GM18907 (cell line): ENCODE measurements around the gene CPSF4L.
"Not testable (repeated sequence)": the region's sequence is repeated elsewhere in the genome, so short reads cannot be mapped to it uniquely, and the experiment has no call there.

ENCODE experiments used
- ATAC-seq: cut with Tn5 transposase; IDR thresholded peaks from one replicate; pipeline ENCODE4 v1.9.1; 2021; ENCODE audit warnings: mild to moderate bottlenecking, moderate library complexity; ENCODE audit not compliant: unreplicated experiment

Gene CPSF4L

GRCh38 chr17:73261617-73261951, at the start of gene CPSF4L:
Gene CPSF4L (minus strand): TSS chr17:73261880. CDS start chr17:73261818, 62 bp downstream.
- ATAC-seq, result no peak

GRCh38 chr17:73311428-73311780, 49.7 kb upstream of the CPSF4L start:
- ATAC-seq, result peak; percentile 27

GRCh38 chr17:73309727-73310596, 48.3 kb upstream of the CPSF4L start:
- ATAC-seq, result no peak

- not testable (repeated sequence) for ATAC-seq
Measured at GRCh38 chr17:73308959-73309358, 47.3 kb upstream of the CPSF4L start.

- ATAC-seq, result no peak
Measured at GRCh38 chr17:73308017-73308823, 46.5 kb upstream of the CPSF4L start.

DNA sequence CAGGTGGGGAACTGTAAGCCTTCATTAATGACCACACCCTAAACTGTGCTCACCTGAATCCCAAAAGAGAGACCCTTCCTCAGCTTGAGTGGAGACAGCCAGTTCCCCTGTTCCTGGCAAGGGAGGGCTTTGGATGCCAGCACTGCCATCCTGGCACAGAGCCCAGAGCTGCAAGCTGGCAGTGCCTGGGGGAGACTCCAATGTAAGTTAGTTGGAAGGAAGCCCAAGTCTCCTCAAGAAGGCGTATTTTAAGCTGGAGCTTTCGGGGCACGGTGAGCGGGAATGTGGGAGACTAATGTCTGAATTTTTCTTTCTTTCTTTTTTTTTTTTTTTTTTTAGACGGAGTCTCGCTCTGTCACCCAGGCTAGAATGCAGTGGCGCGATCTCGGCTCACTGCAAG, 45.5 kb upstream of the CPSF4L start:
- no peak for ATAC-seq

GRCh38 chr17:73305845-73306836, 44.5 kb upstream of the CPSF4L start:
- ATAC-seq, result no peak

DNA sequence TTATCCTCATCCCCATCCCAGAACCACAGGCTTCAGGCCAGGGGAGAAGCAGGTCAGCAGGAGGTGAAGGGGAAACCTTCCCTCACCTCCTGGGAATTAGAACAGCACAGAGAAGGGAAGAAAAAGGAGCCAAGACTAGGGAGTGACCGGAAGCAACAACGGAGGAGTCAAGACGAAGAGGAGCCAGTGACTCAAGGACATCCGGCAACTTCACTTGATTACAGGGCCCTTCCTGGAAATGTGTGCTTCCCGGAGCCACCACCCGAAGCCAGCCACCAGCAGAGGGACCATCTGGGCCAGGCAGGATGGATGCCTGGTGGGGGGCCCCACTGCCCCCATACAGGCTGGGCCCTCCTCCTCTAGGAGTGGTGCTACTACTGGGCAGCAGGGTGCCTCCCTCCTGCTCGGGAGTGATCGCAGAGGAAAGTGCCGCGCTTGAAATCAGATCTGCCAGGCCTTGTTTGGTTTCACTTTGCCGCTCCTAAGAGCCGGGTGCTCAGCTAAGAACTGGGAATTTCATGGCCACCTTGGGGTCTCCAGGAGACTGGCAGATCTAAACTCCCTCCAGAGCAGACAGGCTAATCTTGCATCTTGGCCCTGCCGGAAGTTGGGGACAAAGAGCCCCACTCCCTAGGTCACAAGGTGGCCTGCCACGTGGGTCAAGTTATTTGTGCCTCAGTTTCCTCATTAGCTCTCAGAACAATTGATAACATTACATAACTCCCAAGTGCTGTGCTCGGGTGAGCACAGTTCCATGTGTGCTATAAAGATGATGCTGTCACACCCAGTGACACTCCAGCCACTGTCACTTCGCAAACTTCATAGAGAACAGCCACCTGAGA, 43.5 kb upstream of the CPSF4L start:
- ATAC-seq, result no peak

- ATAC-seq, result no peak
Measured at GRCh38 chr17:73304438-73304837, 42.8 kb upstream of the CPSF4L start.

DNA sequence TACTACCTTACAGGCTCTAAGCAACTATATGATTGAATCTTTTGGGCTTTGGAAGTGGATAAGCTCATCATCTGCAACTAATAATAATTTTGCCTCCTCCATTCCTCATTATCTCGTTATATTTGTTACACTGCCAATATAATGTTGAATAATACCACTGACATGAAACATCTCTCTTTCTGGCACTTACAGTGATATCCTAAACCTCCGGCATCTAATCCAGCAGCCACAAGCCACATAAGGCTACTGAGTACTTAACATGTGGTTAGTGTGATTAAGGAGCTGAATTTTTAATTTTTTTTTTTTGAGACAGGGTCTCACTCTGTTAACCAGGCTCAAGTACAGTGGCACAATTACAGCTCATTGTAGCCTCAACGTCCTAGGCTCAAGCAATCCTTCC, 40.5 kb upstream of the CPSF4L start:
- ATAC-seq, result no peak

GRCh38 chr17:73301369-73301768, 39.7 kb upstream of the CPSF4L start:
- no peak for ATAC-seq

DNA sequence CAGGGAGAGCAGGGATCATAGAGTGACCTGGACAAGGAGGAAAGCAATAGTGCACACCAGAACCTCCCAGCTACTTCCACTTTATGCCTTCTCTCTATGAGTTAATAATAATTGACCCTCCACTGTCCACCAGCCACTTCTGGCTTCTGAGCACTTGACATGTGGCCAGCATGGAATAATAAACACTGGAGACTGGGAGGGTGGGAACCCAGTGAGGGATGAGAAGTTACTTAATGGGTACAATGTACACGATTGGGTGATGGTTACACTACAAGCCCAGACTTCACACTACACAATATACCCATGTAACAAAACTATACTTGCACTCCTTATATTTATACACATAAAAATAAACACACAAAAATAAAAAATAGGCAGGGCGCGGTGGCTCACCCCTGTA, 38.7 kb upstream of the CPSF4L start:
- ATAC-seq, result no peak

- ATAC-seq, result no peak
Measured at GRCh38 chr17:73297934-73298861, 36.5 kb upstream of the CPSF4L start.

GRCh38 chr17:73293480-73293911, 31.8 kb upstream of the CPSF4L start:
- no peak for ATAC-seq

- no peak for ATAC-seq
Measured at GRCh38 chr17:73293031-73293430, 31.4 kb upstream of the CPSF4L start.

DNA sequence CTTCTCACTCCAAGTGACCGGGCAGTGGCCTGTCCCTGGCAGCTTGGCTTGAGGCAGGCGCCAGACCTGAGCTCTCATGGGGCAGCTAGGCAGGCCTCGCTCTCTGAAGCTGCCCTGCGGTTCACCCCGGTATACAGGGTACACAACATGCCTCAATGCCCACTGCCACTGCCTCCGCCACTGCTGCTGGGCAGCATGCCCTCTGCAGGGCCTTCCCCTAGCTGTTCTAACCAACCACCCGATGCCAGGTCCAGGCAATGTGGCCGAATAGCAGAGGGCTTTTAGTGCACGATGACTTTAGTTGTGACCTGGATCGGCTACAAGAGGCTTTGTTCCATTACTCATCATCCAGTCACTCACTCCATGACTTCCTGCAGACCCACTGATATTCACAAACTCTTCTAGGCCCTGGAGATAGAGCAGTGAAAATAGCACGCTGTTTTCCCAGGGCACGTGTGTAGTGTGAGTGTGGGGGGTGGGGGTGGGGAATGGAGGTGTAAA, 30.4 kb upstream of the CPSF4L start:
- no peak for ATAC-seq

DNA sequence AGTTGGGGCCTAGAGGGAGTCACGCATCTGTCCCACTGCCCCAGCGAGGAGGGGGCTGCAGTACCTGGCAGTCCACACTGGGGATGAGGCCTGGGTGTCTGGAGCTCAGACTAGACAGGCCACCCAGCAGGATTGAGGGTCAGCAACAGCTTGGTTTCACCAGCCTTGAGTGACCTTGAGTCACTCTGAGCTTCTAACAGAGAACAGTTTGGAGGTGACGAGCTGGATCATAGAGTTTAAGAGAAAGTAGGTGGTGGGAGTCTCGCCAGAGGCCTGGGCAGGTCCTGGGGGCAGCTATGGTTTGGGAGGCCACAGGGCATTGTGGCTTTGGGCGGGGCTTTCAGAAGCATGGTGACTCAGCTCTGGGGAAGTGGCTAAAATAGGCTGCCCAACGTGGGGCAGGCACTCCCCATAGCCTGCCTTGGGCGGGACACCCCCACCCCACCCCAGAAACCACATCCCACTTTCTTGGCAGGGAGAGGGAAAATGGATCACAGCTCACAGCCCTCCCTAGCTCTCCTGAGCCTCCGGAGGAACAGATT, 29.7 kb upstream of the CPSF4L start:
- ATAC-seq, result peak; percentile 93
